ENCODE data around the gene DPYSL3. TPM values are rescaled to one million over a fixed set of nuclear protein-coding genes. Genes with fewer than 3 reads are reported as not detected.

The DPYSL3 gene
- total RNA-seq, 1 experiment from 2014 or later: 17.2 TPM

GRCh38 chr5:147381555-147381954 lies 128.3 kb downstream of the DPYSL3 start:
- no peak for TF ChIP-seq SP1 (IDR thresholded peaks at IDR 0.05; ENCODE audit: low read depth)
- no peak for TF ChIP-seq ZBTB33 (IDR thresholded peaks at IDR 0.05; ENCODE audit: extremely low read depth, insufficient replicate concordance, low read length)
- TF ChIP-seq ATF3 (IDR thresholded peaks at IDR 0.05): no peak
- no peak for TF ChIP-seq EZH2 (IDR thresholded peaks at IDR 0.05)
- no peak for TF ChIP-seq CTCF (IDR thresholded peaks at IDR 0.05 in 2 of 3, conservative IDR thresholded peaks at IDR 0.05 in 1 of 3; ENCODE audit: borderline replicate concordance in 1 of 3, insufficient read depth in 1 of 3, low read depth in 2 of 3, low read length in 2 of 3)
- no peak for TF ChIP-seq SIN3A (IDR thresholded peaks at IDR 0.05; ENCODE audit: low read depth)
- TF ChIP-seq ELF1 (IDR thresholded peaks at IDR 0.05; ENCODE audit: borderline replicate concordance, low read depth): no peak
- no peak for TF ChIP-seq ZNF274 (IDR thresholded peaks at IDR 0.05; ENCODE audit: low read depth, low read length)
- TF ChIP-seq RAD21 (IDR thresholded peaks at IDR 0.05; ENCODE audit: low read depth): no peak
- TF ChIP-seq CBX3 (IDR thresholded peaks at IDR 0.05; ENCODE audit: low read depth): no peak
- TF ChIP-seq SRF (IDR thresholded peaks at IDR 0.05; ENCODE audit: low read depth): no peak
- TF ChIP-seq TCF7L2 (IDR thresholded peaks at IDR 0.05; ENCODE audit: borderline replicate concordance, extremely low read depth, insufficient read depth, insufficient read length): no peak
- Histone ChIP-seq H3K4me3 (replicated peaks in 1 of 2; ENCODE audit: low read depth in 1 of 2, low read length in 2 of 2) (no peak overlapping the region), H3K9me2 (ENCODE audit: insufficient read depth) (no peaks in the 10 kb centered on the region), H3K27me3 (ENCODE audit: insufficient read depth, low read length) (no peaks in the 10 kb centered on the region), H2AFZ (ENCODE audit: low read depth, low read length, poor library complexity, severe bottlenecking) (no peak overlapping the region), H3K36me3 (ENCODE audit: control insufficient read depth in 1 of 2, insufficient read depth in 2 of 2, low read length in 2 of 2) (no peaks in the 10 kb centered on the region), H3K27ac (ENCODE audit: low read depth, low read length) (no peak overlapping the region), H3K9me3 (ENCODE audit: control insufficient read depth in 1 of 2, insufficient read depth in 1 of 2, low read depth in 1 of 2, low read length in 2 of 2) (no peaks in the 10 kb centered on the region), H3K4me2 (ENCODE audit: low read length) (no peak overlapping the region), H3K4me1 (ENCODE audit: control insufficient read depth in 1 of 2, insufficient read depth in 2 of 2, low read length in 2 of 2) (peaks cover 0 to 6% of the 10 kb centered on the region in 2 experiments; a peak in 3 of 4 replicates), H4K20me1 (ENCODE audit: insufficient read depth) (no peaks in the 10 kb centered on the region), H3K79me2 (ENCODE audit: insufficient read depth, low read length) (no peaks in the 10 kb centered on the region), H3K9ac (ENCODE audit: low read length) (no peak overlapping the region)
- RAD21 ChIA-PET (ENCODE audit: low non-redundant PET in 1 of 2, low total read pairs in 2 of 2, uncharacterized antibody in 2 of 2, unreplicated experiment in 2 of 2): no interaction called here
- no TSS peak for BruUV-seq (replicated peaks)
- intact Hi-C loops (cut with micrococcal nuclease): no loop called here
- POLR2A ChIA-PET: no interaction called here
- CTCF ChIA-PET: interaction anchor here (1.0 kb wide), 1 partner anchor 195 kb away, joined by 3 read pairs; no protein-coding TSS in a partner anchor
- DNase-seq (ENCODE audit: low read depth, low spot score) (no peak), ATAC-seq (no peak)
